Smooth muscle cell (in vitro differentiated cells): ENCODE data around the gene GSN. TPM values are rescaled to one million over a fixed set of nuclear protein-coding genes. Genes with fewer than 3 reads are reported as not detected.

ENCODE experiments used
- DNase-seq: peaks from one replicate; lab custom pipeline; 2025; ENCODE audit not compliant: unreplicated experiment; lab: John Stamatoyannopoulos, UW
- H2AFZ ChIP-seq: fragments of 200-600 bp; sonication (generic); 2 replicates; pipeline ENCODE4 v1.6.0; 2016; ENCODE audit warnings: antibody characterized with exemption, low read depth, mild to moderate bottlenecking
- H3F3A ChIP-seq: fragments of 200-600 bp; sonication (generic); 2 replicates; pipeline ENCODE4 v1.6.0; 2017; ENCODE audit warnings: antibody characterized with exemption, low read depth
- H3K27ac ChIP-seq: fragments of 200-600 bp; sonication (generic); 2 replicates; pipeline ENCODE4 v1.5.1; 2016; ENCODE audit warnings: low read depth, mild to moderate bottlenecking
- H3K27me3 ChIP-seq: fragments of 200-600 bp; sonication (generic); 2 replicates; pipeline ENCODE4 v1.6.1; 2016; ENCODE audit warnings: low read depth, mild to moderate bottlenecking
- H3K36me3 ChIP-seq: fragments of 200-600 bp; sonication (generic); 2 replicates; pipeline ENCODE4 v1.5.1; 2016; ENCODE audit warnings: low read depth
- H3K4me1 ChIP-seq: fragments of 200-600 bp; sonication (generic); 2 replicates; pipeline ENCODE4 v1.5.1; 2016; ENCODE audit warnings: low read depth
- H3K4me2 ChIP-seq: fragments of 200-600 bp; sonication (generic); 2 replicates; pipeline ENCODE4 v1.6.0; 2016; ENCODE audit warnings: mild to moderate bottlenecking
- H3K4me3 ChIP-seq: fragments of 200-600 bp; sonication (generic); 2 replicates; pipeline ENCODE4 v1.5.1; 2016; ENCODE audit warnings: mild to moderate bottlenecking
- H3K79me2 ChIP-seq: fragments of 200-600 bp; sonication (generic); 2 replicates; pipeline ENCODE4 v1.6.0; 2016; ENCODE audit warnings: low read depth, mild to moderate bottlenecking
- H3K9ac ChIP-seq: fragments of 200-600 bp; sonication (generic); 2 replicates; pipeline ENCODE4 v1.6.0; 2016; ENCODE audit warnings: low read depth
- H3K9me3 ChIP-seq: fragments of 200-600 bp; sonication (generic); replicated peaks from 2 replicates; pipeline ENCODE4 v1.5.1; 2016; ENCODE audit warnings: low read depth
- H4K20me1 ChIP-seq: fragments of 200-600 bp; sonication (generic); 2 replicates; pipeline ENCODE4 v1.6.0; 2016; ENCODE audit warnings: low read depth
- CTCF ChIP-seq: fragments of 200-600 bp; sonication (generic); IDR thresholded peaks from 2 replicates; pipeline ENCODE4 v1.5.1; 2017; ENCODE audit warnings: borderline replicate concordance, mild to moderate bottlenecking, antibody characterized with exemption; ENCODE audit not compliant: insufficient read depth, poor library complexity, severe bottlenecking
- WGBS: methylation state at CpG from one replicate; pipeline ENCODE4 v1.1.7; 2016; ENCODE audit warnings: low lambda C conversion rate; 5-methylcytosine and 5-hydroxymethylcytosine counted together
- polyA plus RNA-seq: library from polyadenylated mRNA; unstranded; fragments of >200 nt; fragmentation: Nextera tagmentation; extraction: Ambion mirVana; gene quantifications from 2 replicates; pipeline ENCODE4 v1.2.1, GENCODE V29; 2016
- total RNA-seq: library from RNA; depleted of rRNA; stranded (reverse); fragments of >200 nt; gene quantifications from 2 replicates; pipeline ENCODE4 v1.2.3, GENCODE V29; 2014

GSN gene
- total and polyA plus RNA-seq, 2 experiments from 2014 or later, result 337 to 685 TPM

GRCh38 chr9:121266906-121267650 lies 884 bp upstream of the GSN start:
- peaks cover 44% of the 10 kb centered on the region for H3K4me1 ChIP-seq
- peak overlapping the region; percentile 93 for H3K4me3 ChIP-seq
- H4K20me1 ChIP-seq, result peaks cover 14% of the 10 kb centered on the region
- H3K9ac ChIP-seq, result no peak overlapping the region
- H2AFZ ChIP-seq, result peak overlapping the region; percentile 87
- TF ChIP-seq CTCF, result no peak
- no peaks in the 10 kb centered on the region for H3K27me3 ChIP-seq
- H3K27ac ChIP-seq, result peak overlapping the region; percentile 93
- H3K9me3 ChIP-seq, result no peaks in the 10 kb centered on the region
- no peaks in the 10 kb centered on the region for H3K36me3 ChIP-seq
- 76% methylated on average over 18 of the region's 18 CpGs for WGBS
- peaks cover 42% of the 10 kb centered on the region for H3F3A ChIP-seq
- no peak for DNase-seq
- peaks cover 28% of the 10 kb centered on the region for H3K79me2 ChIP-seq
- peak overlapping the region; percentile 95 for H3K4me2 ChIP-seq

- Histone ChIP-seq H3K27me3 (no peaks in the 10 kb centered on the region), H3K9me3 (no peaks in the 10 kb centered on the region), H3K9ac (peak overlapping the region; percentile 66), H3K36me3 (no peaks in the 10 kb centered on the region), H3K4me2 (peak overlapping the region; percentile 95), H3K4me1 (peaks cover 34% of the 10 kb centered on the region), H3F3A (peaks cover 40% of the 10 kb centered on the region), H4K20me1 (peaks cover 26% of the 10 kb centered on the region), H3K79me2 (peaks cover 43% of the 10 kb centered on the region), H3K27ac (peak overlapping the region; percentile 93), H2AFZ (no peak overlapping the region), H3K4me3 (peak overlapping the region; percentile 93)
- no peak for DNase-seq
- WGBS, result 8% methylated on average over 5 of the region's 5 CpGs
- TF ChIP-seq CTCF, result no peak
Measured at GRCh38 chr9:121268598-121268850, 562 bp downstream of the GSN start.

- 3% methylated on average over 12 of the region's 12 CpGs for whole genome bisulfite sequencing
- peaks cover 48% of the 10 kb centered on the region for H3K79me2 ChIP-seq
Measured at GRCh38 chr9:121268851-121269641, 1.1 kb downstream of the GSN start.

More at GRCh38 chr9:121268851-121269641, 1.1 kb downstream of the GSN start:
- DNase-seq, result no peak
- Histone ChIP-seq H3K4me1 (peaks cover 34% of the 10 kb centered on the region), H3K27me3 (no peaks in the 10 kb centered on the region), H3K4me2 (peak overlapping the region; percentile 95), H3K9me3 (no peaks in the 10 kb centered on the region), H3K4me3 (peak overlapping the region; percentile 93), H3K36me3 (no peaks in the 10 kb centered on the region), H2AFZ (no peak overlapping the region), H3K27ac (peak overlapping the region; percentile 93), H3K9ac (peak overlapping the region; percentile 66), H4K20me1 (peaks cover 29% of the 10 kb centered on the region), H3F3A (peaks cover 43% of the 10 kb centered on the region)
- TF ChIP-seq CTCF, result no peak
